Dedifferentiated amniotic fluid mesenchymal stem cell (primary cell): Measurements from ENCODE around the gene LCAT.
A peak's percentile ranks its signal among the peaks of the same experiment; 100 is the strongest.
"Not testable (repeated sequence)": the region's sequence is repeated elsewhere in the genome, so short reads cannot be mapped to it uniquely, and the experiment has no call there.

Source experiments
- DNase-seq: peaks from one replicate; pipeline ENCODE4 v3.0.0-alpha.2; 2016; ENCODE audit errors: extremely low spot score

Gene LCAT

GRCh38 chr16:67931712-67932461, 12.0 kb downstream of the LCAT start, which contains the start of gene CTRL:
TSS of gene CTRL (minus strand) at chr16:67931862. CDS start at chr16:67931852, 10 bp downstream.
- DNase-seq = no peak

GRCh38 chr16:67930678-67931211, 13.2 kb downstream of the LCAT start:
- DNase-seq = no peak

- no peak for DNase-seq
Observed at GRCh38 chr16:67930191-67930590, 13.7 kb downstream of the LCAT start.

GRCh38 chr16:67928561-67929364, 15.2 kb downstream of the LCAT start:
- DNase-seq = no peak

- no peak for DNase-seq
Observed at GRCh38 chr16:67928147-67928546, 15.8 kb downstream of the LCAT start.

- no peak for DNase-seq
Observed at GRCh38 chr16:67927131-67927941, 16.6 kb downstream of the LCAT start.

GRCh38 chr16:67926181-67926750, 17.7 kb downstream of the LCAT start:
- DNase-seq = no peak

GRCh38 chr16:67924140-67924906, 19.6 kb downstream of the LCAT start:
- no peak for DNase-seq

- DNase-seq = no peak
Observed at GRCh38 chr16:67923414-67924116, 20.4 kb downstream of the LCAT start.

GRCh38 chr16:67922740-67923139, 21.2 kb downstream of the LCAT start:
- DNase-seq = no peak

GRCh38 chr16:67922221-67922620, 21.7 kb downstream of the LCAT start:
- no peak for DNase-seq

- DNase-seq = no peak
Observed at GRCh38 chr16:67919622-67920221, 24.2 kb downstream of the LCAT start.

- DNase-seq = peak; percentile 45
Observed at GRCh38 chr16:67917852-67918236, 26.1 kb downstream of the LCAT start.

GRCh38 chr16:67917140-67917851, 26.6 kb downstream of the LCAT start:
- no peak for DNase-seq

GRCh38 chr16:67915831-67916723, 27.8 kb downstream of the LCAT start:
- DNase-seq = no peak

- DNase-seq = not testable (repeated sequence)
Observed at GRCh38 chr16:67915496-67915769, 28.5 kb downstream of the LCAT start.

- no peak for DNase-seq
Observed at GRCh38 chr16:67914758-67915495, 29.0 kb downstream of the LCAT start.

- DNase-seq = no peak
Observed at GRCh38 chr16:67910158-67910557, 33.8 kb downstream of the LCAT start.
